SK-N-SH treated with all-trans-retinoic acid at 6 μM for 48 hours (cell line): ENCODE results near the gene MIEN1.
"Not testable (repeated sequence)": the region's sequence is repeated elsewhere in the genome, so short reads cannot be mapped to it uniquely, and the experiment has no call there.

Source experiments
- ATAC-seq: fragments of 200-7000 bp; cut with Tn5 transposase; 3 replicates; pipeline ENCODE4 v1.9.1; 2020; ENCODE audit warnings: mild to moderate bottlenecking, moderate library complexity
- ARNTL ChIP-seq: fragments of 450-650 bp; formaldehyde crosslinking; IDR thresholded peaks from 2 replicates; pipeline ENCODE4 v1.5.0; 2020; ENCODE audit warnings: low read depth, mild to moderate bottlenecking, moderate library complexity, borderline replicate concordance
- BACH2 ChIP-seq: fragments of 250-450 bp; sonication (Bioruptor Pico); IDR thresholded peaks from 2 replicates; pipeline ENCODE4 v1.9.0; 2021; ENCODE audit warnings: mild to moderate bottlenecking, borderline replicate concordance
- CREB5 ChIP-seq: fragments of 250-450 bp; sonication (Bioruptor Pico); IDR thresholded peaks from 2 replicates; pipeline ENCODE4 v1.5.1; 2020; ENCODE audit warnings: low read depth, mild to moderate bottlenecking, moderate library complexity
- CSDC2 ChIP-seq: fragments of 250-450 bp; sonication (Bioruptor Pico); IDR thresholded peaks from 2 replicates; pipeline ENCODE4 v1.5.0; 2020; ENCODE audit warnings: mild to moderate bottlenecking, moderate library complexity
- ESRRG ChIP-seq: fragments of 250-450 bp; sonication (Bioruptor Pico); IDR thresholded peaks from 2 replicates; pipeline ENCODE4 v1.6.1; 2021; ENCODE audit warnings: mild to moderate bottlenecking
- GLIS3 ChIP-seq: fragments of 250-450 bp; sonication (Bioruptor Pico); IDR thresholded peaks from 2 replicates; pipeline ENCODE4 v1.5.0; 2020; ENCODE audit warnings: mild to moderate bottlenecking, moderate library complexity
- ISL1 ChIP-seq: fragments of 250-450 bp; sonication (Bioruptor Pico); IDR thresholded peaks from 2 replicates; pipeline ENCODE4 v2.1.2; 2022; ENCODE audit warnings: mild to moderate bottlenecking, moderate library complexity
- OSR1 ChIP-seq: fragments of 250-450 bp; sonication (Bioruptor Pico); IDR thresholded peaks from 2 replicates; pipeline ENCODE4 v1.8.0; 2022; ENCODE audit warnings: moderate library complexity, mild to moderate bottlenecking, inconsistent platforms
- PATZ1 ChIP-seq: fragments of 250-450 bp; sonication (Bioruptor Pico); IDR thresholded peaks from 2 replicates; pipeline ENCODE4 v1.8.0; 2020; ENCODE audit warnings: mild to moderate bottlenecking, moderate library complexity, borderline replicate concordance
- POU6F1 ChIP-seq: fragments of 250-450 bp; sonication (Bioruptor Pico); IDR thresholded peaks from 2 replicates; pipeline ENCODE4 v1.8.0; 2021; ENCODE audit warnings: low read depth, mild to moderate bottlenecking, moderate library complexity, borderline replicate concordance
- RARB ChIP-seq: fragments of 250-450 bp; sonication (Bioruptor Pico); IDR thresholded peaks from 2 replicates; pipeline ENCODE4 v1.8.0; 2021; ENCODE audit warnings: mild to moderate bottlenecking, moderate library complexity
- SNAI2 ChIP-seq: fragments of 250-450 bp; sonication (Bioruptor Pico); IDR thresholded peaks from 2 replicates; pipeline ENCODE4 v1.5.0; 2020; ENCODE audit warnings: mild to moderate bottlenecking, moderate library complexity
- TCF4 ChIP-seq: fragments of 250-450 bp; sonication (Bioruptor Pico); IDR thresholded peaks from 2 replicates; pipeline ENCODE4 v1.8.0; 2021; ENCODE audit warnings: mild to moderate bottlenecking, moderate library complexity, borderline replicate concordance
- TOX ChIP-seq: fragments of 250-450 bp; sonication (Bioruptor Pico); IDR thresholded peaks from 2 replicates; pipeline ENCODE4 v1.8.0; 2021; ENCODE audit warnings: mild to moderate bottlenecking, moderate library complexity, borderline replicate concordance
- ZC3H10 ChIP-seq: fragments of 250-450 bp; sonication (Bioruptor Pico); IDR thresholded peaks from 2 replicates; pipeline ENCODE4 v1.5.1; 2021; ENCODE audit warnings: mild to moderate bottlenecking, moderate library complexity
- ZFP3 ChIP-seq: fragments of 250-450 bp; sonication (Bioruptor Pico); IDR thresholded peaks from 2 replicates; pipeline ENCODE4 v1.5.0; 2020; ENCODE audit warnings: mild to moderate bottlenecking, moderate library complexity
- ZFP30 ChIP-seq: fragments of 450-650 bp; formaldehyde crosslinking; IDR thresholded peaks from 2 replicates; pipeline ENCODE4 v1.5.0; 2022; ENCODE audit warnings: mild to moderate bottlenecking, moderate library complexity
- ZNF8 ChIP-seq: fragments of 450-650 bp; formaldehyde crosslinking; IDR thresholded peaks from 2 replicates; pipeline ENCODE4 v1.5.0; 2020; ENCODE audit warnings: mild to moderate bottlenecking, moderate library complexity
- TF ChIP-seq, protein P1 (sequence below): fragments of 250-450 bp; sonication (Bioruptor Pico); IDR thresholded peaks from 2 replicates; pipeline ENCODE4 v1.5.0; 2020; ENCODE audit warnings: mild to moderate bottlenecking, moderate library complexity
- TF ChIP-seq, protein P2 (sequence below): fragments of 250-450 bp; sonication (Bioruptor Pico); IDR thresholded peaks from 2 replicates; pipeline ENCODE4 v1.5.1; 2021; ENCODE audit warnings: mild to moderate bottlenecking, moderate library complexity

MIEN1 gene

GRCh38 chr17:39765175-39765574 is 34.8 kb upstream of the MIEN1 start:
- TF ChIP-seq CREB5 (CRISPR knock-in tag) (no peak), ZFP30 (no peak), PATZ1 (no peak), ARNTL (no peak), SNAI2 (no peak), ZNF8 (CRISPR knock-in tag) (no peak), TCF4 (CRISPR knock-in tag) (no peak), ESRRG (CRISPR knock-in tag) (no peak)
- TF ChIP-seq, protein P1, sequence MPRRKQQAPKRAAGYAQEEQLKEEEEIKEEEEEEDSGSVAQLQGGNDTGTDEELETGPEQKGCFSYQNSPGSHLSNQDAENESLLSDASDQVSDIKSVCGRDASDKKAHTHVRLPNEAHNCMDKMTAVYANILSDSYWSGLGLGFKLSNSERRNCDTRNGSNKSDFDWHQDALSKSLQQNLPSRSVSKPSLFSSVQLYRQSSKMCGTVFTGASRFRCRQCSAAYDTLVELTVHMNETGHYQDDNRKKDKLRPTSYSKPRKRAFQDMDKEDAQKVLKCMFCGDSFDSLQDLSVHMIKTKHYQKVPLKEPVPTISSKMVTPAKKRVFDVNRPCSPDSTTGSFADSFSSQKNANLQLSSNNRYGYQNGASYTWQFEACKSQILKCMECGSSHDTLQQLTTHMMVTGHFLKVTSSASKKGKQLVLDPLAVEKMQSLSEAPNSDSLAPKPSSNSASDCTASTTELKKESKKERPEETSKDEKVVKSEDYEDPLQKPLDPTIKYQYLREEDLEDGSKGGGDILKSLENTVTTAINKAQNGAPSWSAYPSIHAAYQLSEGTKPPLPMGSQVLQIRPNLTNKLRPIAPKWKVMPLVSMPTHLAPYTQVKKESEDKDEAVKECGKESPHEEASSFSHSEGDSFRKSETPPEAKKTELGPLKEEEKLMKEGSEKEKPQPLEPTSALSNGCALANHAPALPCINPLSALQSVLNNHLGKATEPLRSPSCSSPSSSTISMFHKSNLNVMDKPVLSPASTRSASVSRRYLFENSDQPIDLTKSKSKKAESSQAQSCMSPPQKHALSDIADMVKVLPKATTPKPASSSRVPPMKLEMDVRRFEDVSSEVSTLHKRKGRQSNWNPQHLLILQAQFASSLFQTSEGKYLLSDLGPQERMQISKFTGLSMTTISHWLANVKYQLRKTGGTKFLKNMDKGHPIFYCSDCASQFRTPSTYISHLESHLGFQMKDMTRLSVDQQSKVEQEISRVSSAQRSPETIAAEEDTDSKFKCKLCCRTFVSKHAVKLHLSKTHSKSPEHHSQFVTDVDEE, result no peak
- ATAC-seq, result no peak

- not testable (repeated sequence) for ATAC-seq
Observed at GRCh38 chr17:39764171-39764570, 33.8 kb upstream of the MIEN1 start.

- ATAC-seq, result no peak
- no peak for TF ChIP-seq CREB5 (CRISPR knock-in tag)
- no peak for TF ChIP-seq BACH2 (CRISPR knock-in tag)
- TF ChIP-seq ZFP3 (CRISPR knock-in tag), result no peak
- TF ChIP-seq SNAI2, result no peak
- TF ChIP-seq ZFP30, result no peak
- TF ChIP-seq POU6F1 (CRISPR knock-in tag), result no peak
- TF ChIP-seq ZC3H10 (CRISPR knock-in tag), result no peak
- TF ChIP-seq, protein P2, sequence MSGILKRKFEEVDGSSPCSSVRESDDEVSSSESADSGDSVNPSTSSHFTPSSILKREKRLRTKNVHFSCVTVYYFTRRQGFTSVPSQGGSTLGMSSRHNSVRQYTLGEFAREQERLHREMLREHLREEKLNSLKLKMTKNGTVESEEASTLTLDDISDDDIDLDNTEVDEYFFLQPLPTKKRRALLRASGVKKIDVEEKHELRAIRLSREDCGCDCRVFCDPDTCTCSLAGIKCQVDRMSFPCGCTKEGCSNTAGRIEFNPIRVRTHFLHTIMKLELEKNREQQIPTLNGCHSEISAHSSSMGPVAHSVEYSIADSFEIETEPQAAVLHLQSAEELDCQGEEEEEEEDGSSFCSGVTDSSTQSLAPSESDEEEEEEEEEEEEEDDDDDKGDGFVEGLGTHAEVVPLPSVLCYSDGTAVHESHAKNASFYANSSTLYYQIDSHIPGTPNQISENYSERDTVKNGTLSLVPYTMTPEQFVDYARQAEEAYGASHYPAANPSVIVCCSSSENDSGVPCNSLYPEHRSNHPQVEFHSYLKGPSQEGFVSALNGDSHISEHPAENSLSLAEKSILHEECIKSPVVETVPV (CRISPR knock-in tag), result no peak
- TF ChIP-seq GLIS3 (CRISPR knock-in tag), result no peak
- TF ChIP-seq CSDC2 (CRISPR knock-in tag), result no peak
Observed at GRCh38 chr17:39763051-39763820, 32.9 kb upstream of the MIEN1 start.

DNA sequence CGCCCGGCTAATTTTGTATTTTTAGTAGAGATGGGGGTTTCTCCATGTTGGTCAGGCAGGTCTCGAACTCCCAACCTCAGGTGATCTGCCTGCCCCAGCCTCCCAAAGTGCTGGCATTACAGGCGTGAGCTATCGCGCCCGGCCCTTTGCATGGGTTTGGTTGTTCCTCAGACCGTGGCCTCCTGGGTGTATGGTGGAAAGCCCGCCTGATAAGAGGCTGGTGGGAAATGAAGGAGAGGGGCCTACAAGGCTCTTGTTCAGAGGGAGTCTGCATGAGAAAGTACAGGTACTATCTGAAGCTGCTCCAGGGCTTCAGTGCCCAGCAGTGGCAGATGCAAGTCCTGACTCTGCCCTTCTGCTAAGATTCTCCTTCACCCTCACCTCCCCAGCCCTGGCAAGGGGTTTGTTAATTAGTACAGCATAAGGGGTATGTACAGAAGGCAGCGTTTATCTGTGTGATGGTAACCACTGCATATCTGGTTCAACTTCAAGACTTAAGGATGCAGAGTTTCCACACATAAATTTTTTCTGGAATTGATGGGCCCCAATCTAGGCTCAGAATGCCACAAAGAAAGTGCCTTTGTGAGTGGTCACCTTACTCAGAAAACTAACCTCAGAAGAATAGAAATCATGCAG is 31.6 kb upstream of the MIEN1 start:
- ATAC-seq, result no peak
- no peak for TF ChIP-seq PATZ1
- TF ChIP-seq TOX (CRISPR knock-in tag), result no peak
- no peak for TF ChIP-seq RARB (CRISPR knock-in tag)
- no peak for TF ChIP-seq CSDC2 (CRISPR knock-in tag)
- no peak for TF ChIP-seq OSR1 (CRISPR knock-in tag)
- no peak for TF ChIP-seq ISL1 (CRISPR knock-in tag)
- no peak for TF ChIP-seq ARNTL
- TF ChIP-seq, protein P1, result no peak
